ENCODE data around the gene OOSP4B.

GRCh38 chr11:60005360-60005759 is 11.6 kb upstream of the OOSP4B start:
- no peak for TF ChIP-seq CTCF (IDR thresholded peaks at IDR 0.05)
- no peak for TF ChIP-seq POLR2A (IDR thresholded peaks at IDR 0.05)
- TF ChIP-seq POLR2AphosphoS5 (IDR thresholded peaks at IDR 0.05), result no peak

Measured in breast epithelium (tissue), 3 donors.